ENCODE data around the gene CPA2.
A peak's percentile ranks its signal among the peaks of the same experiment; 100 is the strongest.

Gene CPA2

GRCh38 chr7:130299866-130300265 lies 33.2 kb downstream of the CPA2 start:
- no peak for TF ChIP-seq CTCF (IDR thresholded peaks at IDR 0.05; ENCODE audit: unreplicated experiment in 3 of 3)
- H3K4me3 Mint-ChIP-seq = no peak overlapping the region
- H3K27ac Mint-ChIP-seq = peak overlapping the region; percentile 88 to 94 (median 90)
- peaks cover 69% of the 10 kb centered on the region for H3K4me1 Mint-ChIP-seq
- no peaks in the 10 kb centered on the region for H3K36me3 Mint-ChIP-seq (ENCODE audit: low read depth)
- H3K27me3 Mint-ChIP-seq (ENCODE audit: low read depth) = no peaks in the 10 kb centered on the region
- H3K9me3 Mint-ChIP-seq = no peaks in the 10 kb centered on the region

DNA sequence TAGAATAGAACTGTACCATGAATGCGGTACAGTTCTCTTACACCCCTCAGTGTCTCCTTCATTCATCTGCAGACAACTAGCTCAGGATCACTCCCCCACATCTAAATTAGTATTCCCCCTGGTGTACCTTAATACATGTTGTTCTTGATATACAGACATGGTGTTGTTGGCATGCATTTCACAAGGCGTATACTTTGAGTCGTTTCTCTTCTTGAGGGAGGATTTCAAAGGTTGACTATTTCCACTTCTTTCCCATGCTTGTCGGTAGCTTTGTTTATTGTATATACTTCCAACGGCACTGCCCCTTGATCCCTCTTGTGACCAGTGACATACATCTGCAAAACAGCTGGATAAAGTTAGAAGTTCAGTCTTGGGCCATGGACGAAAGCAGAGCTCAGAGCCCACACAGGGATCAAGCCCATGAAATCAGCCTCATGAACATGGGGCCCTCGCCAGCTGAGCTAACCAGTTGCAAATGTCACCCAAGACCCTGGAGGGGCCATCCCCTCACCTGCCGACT lies 34.9 kb downstream of the CPA2 start:
- H3K36me3 Mint-ChIP-seq (ENCODE audit: low read depth) = no peaks in the 10 kb centered on the region
- TF ChIP-seq CTCF (IDR thresholded peaks at IDR 0.05; ENCODE audit: unreplicated experiment in 3 of 3) = no peak
- no peaks in the 10 kb centered on the region for H3K9me3 Mint-ChIP-seq
- H3K27me3 Mint-ChIP-seq (ENCODE audit: low read depth) = no peaks in the 10 kb centered on the region
- peak overlapping the region; percentile 88 to 93 (median 90) for H3K27ac Mint-ChIP-seq
- H3K4me3 Mint-ChIP-seq = no peak overlapping the region
- peaks cover 67% of the 10 kb centered on the region for H3K4me1 Mint-ChIP-seq

DNA sequence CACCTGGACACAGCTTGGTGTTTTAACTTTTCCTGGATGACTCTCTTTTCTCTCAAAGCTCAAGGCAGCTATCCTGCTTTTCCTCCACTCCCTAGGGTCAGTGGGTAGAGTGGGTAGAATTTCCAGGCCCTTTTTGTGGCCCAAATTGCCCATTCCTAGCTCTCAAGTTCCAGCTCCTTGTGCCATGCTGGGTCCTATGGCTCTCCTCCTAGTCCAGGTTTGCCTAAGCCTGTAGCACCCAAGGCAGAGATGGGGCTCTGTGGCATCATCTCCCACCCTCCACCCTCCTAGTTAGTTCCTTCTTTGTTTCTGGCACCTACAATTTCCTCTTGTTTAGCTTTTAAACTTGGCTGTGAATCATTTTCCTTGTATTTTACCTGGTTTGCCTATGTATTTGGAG lies 36.0 kb downstream of the CPA2 start:
- H3K36me3 Mint-ChIP-seq (ENCODE audit: low read depth) = no peaks in the 10 kb centered on the region
- H3K27me3 Mint-ChIP-seq (ENCODE audit: low read depth) = no peaks in the 10 kb centered on the region
- peak overlapping the region; percentile 85 to 96 (median 91) for H3K27ac Mint-ChIP-seq
- H3K4me1 Mint-ChIP-seq = peaks cover 66% of the 10 kb centered on the region
- no peaks in the 10 kb centered on the region for H3K9me3 Mint-ChIP-seq
- no peak for TF ChIP-seq CTCF (IDR thresholded peaks at IDR 0.05; ENCODE audit: unreplicated experiment in 3 of 3)
- H3K4me3 Mint-ChIP-seq = peak overlapping the region in 1 of 3 experiments; percentile 65

DNA sequence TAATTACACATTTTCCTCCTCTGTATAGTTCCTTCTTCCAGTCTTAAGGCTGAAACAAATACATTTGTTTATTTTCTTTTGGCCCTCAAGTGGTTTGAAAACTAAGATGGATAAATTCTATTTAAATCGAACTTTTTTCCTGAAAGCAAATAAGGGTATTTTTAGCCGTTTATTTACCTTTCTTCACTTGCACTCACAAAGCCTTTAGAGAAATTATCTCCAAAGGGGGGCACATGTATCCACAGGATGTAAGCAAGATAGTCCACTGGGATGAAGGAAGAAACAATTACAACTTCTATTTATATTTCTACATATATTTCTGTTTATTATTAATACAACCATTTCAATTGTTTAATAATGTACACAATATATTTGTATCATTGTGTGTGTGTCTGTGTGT lies 36.5 kb downstream of the CPA2 start:
- Mint-ChIP-seq H3K27ac (peak overlapping the region; percentile 85 to 96 (median 91)), H3K36me3 (ENCODE audit: low read depth) (no peaks in the 10 kb centered on the region), H3K27me3 (ENCODE audit: low read depth) (no peaks in the 10 kb centered on the region), H3K9me3 (no peaks in the 10 kb centered on the region), H3K4me3 (peak overlapping the region in 1 of 3 experiments; percentile 65), H3K4me1 (peaks cover 64% of the 10 kb centered on the region)
- TF ChIP-seq CTCF (IDR thresholded peaks at IDR 0.05; ENCODE audit: unreplicated experiment in 3 of 3) = no peak

DNA sequence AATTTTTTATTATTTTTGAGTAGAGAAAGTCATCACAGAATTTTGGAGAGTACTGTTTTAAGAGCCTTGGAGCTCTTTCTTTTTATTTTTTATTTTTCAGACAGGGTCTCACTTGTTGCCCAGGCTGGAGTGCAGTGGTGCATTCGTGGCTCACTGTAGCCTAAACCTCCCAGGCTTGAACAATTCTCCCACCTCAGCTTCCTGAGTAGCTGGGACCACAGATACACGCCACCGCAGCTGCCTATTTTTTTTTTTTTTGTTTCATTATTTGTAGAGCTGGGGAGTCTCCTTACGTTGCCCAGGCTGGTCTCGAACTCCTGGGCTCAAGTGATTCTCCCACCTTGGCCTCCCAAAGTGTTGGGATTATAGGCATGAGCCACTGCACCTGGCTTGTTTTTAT lies 36.9 kb downstream of the CPA2 start:
- Mint-ChIP-seq H3K4me3 (no peak overlapping the region), H3K36me3 (ENCODE audit: low read depth) (no peaks in the 10 kb centered on the region), H3K27me3 (ENCODE audit: low read depth) (no peaks in the 10 kb centered on the region), H3K27ac (no peak overlapping the region), H3K4me1 (peaks cover 60% of the 10 kb centered on the region), H3K9me3 (no peaks in the 10 kb centered on the region)
- no peak for TF ChIP-seq CTCF (IDR thresholded peaks at IDR 0.05; ENCODE audit: unreplicated experiment in 3 of 3)

DNA sequence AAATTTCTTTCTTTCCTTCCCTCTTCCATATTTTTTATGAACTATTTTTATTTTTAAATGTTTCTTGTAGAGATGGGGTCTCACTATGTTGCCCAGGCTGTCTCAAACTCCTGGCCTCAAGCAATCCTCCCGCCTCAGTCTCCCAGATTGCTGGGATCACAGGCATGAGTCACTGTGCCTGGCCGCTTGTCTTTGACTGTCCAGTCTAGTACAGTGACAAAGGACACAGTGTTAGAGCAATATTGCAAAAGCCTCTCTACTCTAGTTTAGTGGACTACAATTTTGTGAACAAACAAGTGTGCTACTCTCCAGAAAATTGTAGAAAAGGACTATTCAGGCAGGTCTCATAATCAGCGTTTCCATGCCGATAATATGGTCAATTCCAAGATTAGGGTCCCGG lies 37.3 kb downstream of the CPA2 start:
- Mint-ChIP-seq H3K27ac (peak overlapping the region in 1 of 3 experiments; percentile 52), H3K36me3 (ENCODE audit: low read depth) (no peaks in the 10 kb centered on the region), H3K9me3 (no peaks in the 10 kb centered on the region), H3K27me3 (ENCODE audit: low read depth) (no peaks in the 10 kb centered on the region), H3K4me3 (no peak overlapping the region), H3K4me1 (peaks cover 56% of the 10 kb centered on the region)
- no peak for TF ChIP-seq CTCF (IDR thresholded peaks at IDR 0.05; ENCODE audit: unreplicated experiment in 3 of 3)

Data from nephron (organoid).